Measurements from ENCODE around the gene KLRC4. TPM values are rescaled to one million over a fixed set of nuclear protein-coding genes. Genes with fewer than 3 reads are reported as not detected.

Gene KLRC4
- total RNA-seq, 1 experiment from 2014 or later, result 2.1 TPM

DNA sequence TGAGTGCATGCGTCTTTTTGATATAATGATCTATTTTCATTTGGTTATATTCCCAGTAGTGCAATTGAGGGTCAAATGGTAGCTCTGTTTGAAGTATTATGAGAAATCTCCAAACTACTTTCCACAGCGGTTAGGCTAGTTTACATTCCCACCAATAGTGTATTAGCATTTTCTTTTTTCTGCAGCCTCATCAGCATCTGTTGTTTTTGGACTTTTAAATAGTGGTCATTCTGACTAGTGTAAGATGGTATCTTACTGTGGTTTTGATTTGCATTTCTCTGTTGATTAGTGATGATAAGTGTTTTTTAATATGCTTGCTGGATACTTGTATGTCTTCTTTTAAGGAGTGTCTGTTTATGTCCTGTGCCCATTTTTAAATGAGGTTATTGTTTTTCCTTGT lies 47.3 kb upstream of the KLRC4 start:
- H3K36me3 ChIP-seq (ENCODE audit: control insufficient read depth in 1 of 2, insufficient read depth in 2 of 2, low read length in 2 of 2), result no peaks in the 10 kb centered on the region
- DNase-seq (ENCODE audit: low read depth, low spot score), result no peak
- intact Hi-C loops (cut with micrococcal nuclease), result loop anchor here (10.0 kb wide), 1 partner anchor 52 kb away; the partner anchor contains the start of gene KLRC4
- ChIA-PET CTCF (no interaction called here), POLR2A (no interaction called here), RAD21 (ENCODE audit: low non-redundant PET in 1 of 2, low total read pairs in 2 of 2, uncharacterized antibody in 2 of 2, unreplicated experiment in 2 of 2) (no interaction called here)
- 0 out of 4 replicates have a peak, but pooled peaks cover 4 to 6% of the 10 kb centered on the region in 2 experiments for H3K9me3 ChIP-seq (ENCODE audit: control insufficient read depth in 1 of 2, insufficient read depth in 1 of 2, low read depth in 1 of 2, low read length in 2 of 2)
- ATAC-seq, result no peak
- H3K9ac ChIP-seq (ENCODE audit: low read length), result no peak overlapping the region
- no peaks in the 10 kb centered on the region for H3K79me2 ChIP-seq (ENCODE audit: insufficient read depth, low read length)
- H3K4me3 ChIP-seq (replicated peaks in 1 of 2; ENCODE audit: low read depth in 1 of 2, low read length in 2 of 2), result no peak overlapping the region
- no peak overlapping the region for H3K4me2 ChIP-seq (ENCODE audit: low read length)
- H3K27me3 ChIP-seq (ENCODE audit: insufficient read depth, low read length), result no peaks in the 10 kb centered on the region
- H4K20me1 ChIP-seq (ENCODE audit: insufficient read depth), result no peaks in the 10 kb centered on the region
- no peak overlapping the region for H3K27ac ChIP-seq (ENCODE audit: low read depth, low read length)
- H3K9me2 ChIP-seq (ENCODE audit: insufficient read depth), result no peaks in the 10 kb centered on the region
- TF ChIP-seq CBX3 (IDR thresholded peaks at IDR 0.05; ENCODE audit: low read depth) (no peak), YY1 (IDR thresholded peaks at IDR 0.05; ENCODE audit: extremely low read depth, insufficient replicate concordance, low read depth, low read length) (no peak), ELF1 (IDR thresholded peaks at IDR 0.05; ENCODE audit: borderline replicate concordance, low read depth) (no peak), ZNF274 (IDR thresholded peaks at IDR 0.05; ENCODE audit: low read depth, low read length) (no peak), REST (IDR thresholded peaks at IDR 0.05; ENCODE audit: low read depth) (no peak), POLR2A (IDR thresholded peaks at IDR 0.05; ENCODE audit: borderline replicate concordance, extremely low read depth, insufficient read depth, insufficient read length) (no peak), EZH2 (IDR thresholded peaks at IDR 0.05) (no peak), FOSL1 (IDR thresholded peaks at IDR 0.05; ENCODE audit: low read depth) (no peak), MAX (IDR thresholded peaks at IDR 0.05) (no peak), ATF3 (IDR thresholded peaks at IDR 0.05) (no peak), EZH2phosphoT487 (IDR thresholded peaks at IDR 0.05; ENCODE audit: borderline replicate concordance) (no peak), ZBTB33 (IDR thresholded peaks at IDR 0.05; ENCODE audit: extremely low read depth, insufficient replicate concordance, low read length) (no peak), POLR2AphosphoS5 (IDR thresholded peaks at IDR 0.05; ENCODE audit: low read depth, low read length) (no peak), RAD21 (IDR thresholded peaks at IDR 0.05; ENCODE audit: low read depth) (no peak), JUND (IDR thresholded peaks at IDR 0.05) (no peak), ZFX (IDR thresholded peaks at IDR 0.05) (no peak)
- no peak overlapping the region for H2AFZ ChIP-seq (ENCODE audit: low read depth, low read length, poor library complexity, severe bottlenecking)
- no TSS peak for BruUV-seq (replicated peaks)
- H3K4me1 ChIP-seq (ENCODE audit: control insufficient read depth in 1 of 2, insufficient read depth in 2 of 2, low read length in 2 of 2), result no peaks in the 10 kb centered on the region

Data from HCT116 (cell line).